Sigmoid colon (tissue), 7 donors: Measurements from ENCODE around the gene TLE6. TPM values are rescaled to one million over a fixed set of nuclear protein-coding genes. Genes with fewer than 3 reads are reported as not detected.

Experiments used
- DNase-seq: peaks from one replicate; pipeline ENCODE4 v3.0.0-alpha.2; 2019
- H3K27ac ChIP-seq, 4 donors: fragments of 200-600 bp; sonication (generic); one replicate each; pipeline ENCODE4 v1.5.1; 2016 to 2019; ENCODE audit warnings: mild to moderate bottlenecking in 1 of 4
- H3K27me3 ChIP-seq, 3 donors: fragments of 200-600 bp; sonication (generic); one replicate each; pipeline ENCODE4 v1.5.1; 2019; ENCODE audit warnings: mild to moderate bottlenecking in 1 of 3
- H3K36me3 ChIP-seq, 4 donors: fragments of 200-600 bp; sonication (generic); one replicate each; pipeline ENCODE4 v1.5.1; 2016 to 2019
- H3K4me1 ChIP-seq, 4 donors: fragments of 200-600 bp; sonication (generic); one replicate each; pipeline ENCODE4 v1.5.1; 2017 to 2019
- H3K4me3 ChIP-seq, 4 donors: fragments of 200-600 bp; sonication (generic); one replicate each; pipeline ENCODE4 v1.5.1; 2017 to 2019; ENCODE audit warnings: mild to moderate bottlenecking in 2 of 4, moderate library complexity in 1 of 4
- H3K9me3 ChIP-seq, 4 donors: fragments of 200-600 bp in 3 of 4; sonication (generic) in 3 of 4; one replicate each; pipeline versions ENCODE4 v1.5.1 to v1.6.1; 2013 to 2019
- CTCF ChIP-seq, 4 experiments: fragments of 450-650 bp in 3 of 4; fragments of 200-600 bp in 1 of 4; IDR thresholded peaks; one replicate each; pipeline ENCODE4 v1.5.1; 2016 to 2019; ENCODE audit warnings: antibody characterized with exemption in 4 of 4, mild to moderate bottlenecking in 3 of 4, moderate library complexity in 2 of 4
- EP300 ChIP-seq, 4 donors: sonication (generic); formaldehyde crosslinking; IDR thresholded peaks; one replicate each; pipeline ENCODE4 v1.6.1; 2017; ENCODE audit warnings: antibody characterized with exemption in 4 of 4
- POLR2A ChIP-seq, 2 donors: fragments of 450-650 bp; IDR thresholded peaks; one replicate each; pipeline ENCODE4 v1.6.1; 2016; ENCODE audit warnings: antibody characterized with exemption in 2 of 2, mild to moderate bottlenecking in 2 of 2, moderate library complexity in 2 of 2
- POLR2AphosphoS5 ChIP-seq, 4 donors: sonication (generic); formaldehyde crosslinking; IDR thresholded peaks; one replicate each; pipeline ENCODE4 v1.6.1; 2017; ENCODE audit warnings: antibody characterized with exemption in 4 of 4
- WGBS, 2 donors: extraction: QIAGEN DNeasy Blood & Tissue Kit; methylation state at CpG; one replicate each; pipeline ENCODE4 v1.1.7; 2013; 5-methylcytosine and 5-hydroxymethylcytosine counted together
- intact Hi-C: fragments of 100-400 bp; cut with DNase I; formaldehyde crosslinking; loops from one replicate; pipeline ENCODE4 v1.15.1; 2023
- polyA plus RNA-seq, 3 donors: library from polyadenylated mRNA; stranded (reverse); fragments of 200-250 nt; gene quantifications; one replicate each; pipeline ENCODE4 v1.2.3, GENCODE V29; 2013
- total RNA-seq, 4 donors: library from RNA; depleted of rRNA; stranded (reverse); fragments of >200 nt; gene quantifications; one replicate each; pipeline ENCODE4 v1.1.0, GENCODE V29; 2016
- donor health status: healthy with polysubstance abuse.
- donor health status: Bipolar disorder and iron deficiency.
- donor health status: healthy.

The TLE6 gene
- total and polyA plus RNA-seq, 7 donors: 0.71 to 7.2 (median 1.4) TPM; not detected in 1

- whole genome bisulfite sequencing, 2 donors: 11 to 22% methylated on average over 24 of the region's 24 CpGs
- Histone ChIP-seq H3K4me1 (peaks cover 0 to 26% (median 23%) of the 10 kb centered on the region in 4 donors), H3K36me3 (no peaks in the 10 kb centered on the region), H3K9me3 (no peaks in the 10 kb centered on the region), H3K27me3 (no peaks in the 10 kb centered on the region), H3K4me3 (peak overlapping the region; percentile 16 to 52 (median 44)), H3K27ac (peak overlapping the region; percentile 85 to 87 (median 86))
- TF ChIP-seq POLR2AphosphoS5 (IDR thresholded peaks at IDR 0.05) (peak; percentile 37 to 71 (median 56)), POLR2A (IDR thresholded peaks at IDR 0.05) (no peak)
- intact Hi-C loops: loop anchor here (1.0 to 5.0 kb wide), 2 partner anchors 64 to 78 kb away; no protein-coding TSS in a partner anchor
- DNase-seq: peak; percentile 86
Measured at GRCh38 chr19:2983351-2984214, 6.2 kb downstream of the TLE6 start.

GRCh38 chr19:2984215-2984528 lies 6.8 kb downstream of the TLE6 start:
- TF ChIP-seq POLR2A (IDR thresholded peaks at IDR 0.05) (no peak), POLR2AphosphoS5 (IDR thresholded peaks at IDR 0.05) (no peak), EP300 (IDR thresholded peaks at IDR 0.05) (no peak), CTCF (IDR thresholded peaks at IDR 0.05) (no peak)
- H3K27me3 ChIP-seq: no peaks in the 10 kb centered on the region
- peak overlapping the region; percentile 85 to 87 (median 86) for H3K27ac ChIP-seq
- no peak for DNase-seq
- peak overlapping the region; percentile 16 to 52 (median 44) for H3K4me3 ChIP-seq
- H3K9me3 ChIP-seq: no peaks in the 10 kb centered on the region
- H3K36me3 ChIP-seq: no peaks in the 10 kb centered on the region
- intact Hi-C loops: loop anchor here (5.0 kb wide), 1 partner anchor 63 kb away; no protein-coding TSS in a partner anchor
- H3K4me1 ChIP-seq: peaks cover 0 to 26% (median 23%) of the 10 kb centered on the region in 4 donors
- WGBS, 2 donors: 3 to 5% methylated on average over 14 of the region's 14 CpGs

- no peak for DNase-seq
- H3K36me3 ChIP-seq: no peaks in the 10 kb centered on the region
- H3K27ac ChIP-seq: no peak overlapping the region
- H3K4me3 ChIP-seq: no peak overlapping the region
- H3K9me3 ChIP-seq: no peaks in the 10 kb centered on the region
- no peak for TF ChIP-seq CTCF (IDR thresholded peaks at IDR 0.05)
- no peak for TF ChIP-seq EP300 (IDR thresholded peaks at IDR 0.05)
- no peak for TF ChIP-seq POLR2AphosphoS5 (IDR thresholded peaks at IDR 0.05)
- TF ChIP-seq POLR2A (IDR thresholded peaks at IDR 0.05): no peak
- WGBS, 2 donors: 47 to 77% methylated on average over 20 of the region's 20 CpGs
- no peaks in the 10 kb centered on the region for H3K27me3 ChIP-seq
- intact Hi-C loops: no loop called here
- H3K4me1 ChIP-seq: peaks cover 0 to 24% (median 23%) of the 10 kb centered on the region in 4 donors
Measured at GRCh38 chr19:2986951-2987524, 9.7 kb downstream of the TLE6 start.

- intact Hi-C loops: no loop called here
- TF ChIP-seq POLR2AphosphoS5 (IDR thresholded peaks at IDR 0.05): no peak
- no peak for TF ChIP-seq CTCF (IDR thresholded peaks at IDR 0.05)
- TF ChIP-seq EP300 (IDR thresholded peaks at IDR 0.05): no peak
- TF ChIP-seq POLR2A (IDR thresholded peaks at IDR 0.05): no peak
- H3K9me3 ChIP-seq: no peaks in the 10 kb centered on the region
- H3K27ac ChIP-seq: no peak overlapping the region
- no peaks in the 10 kb centered on the region for H3K27me3 ChIP-seq
- no peak overlapping the region for H3K4me3 ChIP-seq
- WGBS, 2 donors: 71 to 74% methylated on average over 12 of the region's 12 CpGs
- no peaks in the 10 kb centered on the region for H3K36me3 ChIP-seq
- no peak for DNase-seq
- H3K4me1 ChIP-seq: peaks cover 0 to 19% (median 17%) of the 10 kb centered on the region in 4 donors
Measured at GRCh38 chr19:2987797-2988196, 10.4 kb downstream of the TLE6 start.

GRCh38 chr19:2988568-2988967 lies 11.2 kb downstream of the TLE6 start:
- H3K36me3 ChIP-seq: no peaks in the 10 kb centered on the region
- no peak overlapping the region for H3K4me3 ChIP-seq
- no peak for TF ChIP-seq CTCF (IDR thresholded peaks at IDR 0.05)
- no peak for TF ChIP-seq POLR2AphosphoS5 (IDR thresholded peaks at IDR 0.05)
- no peaks in the 10 kb centered on the region for H3K9me3 ChIP-seq
- intact Hi-C loops: no loop called here
- no peaks in the 10 kb centered on the region for H3K27me3 ChIP-seq
- peaks cover 0 to 11% (median 10%) of the 10 kb centered on the region in 4 donors for H3K4me1 ChIP-seq
- H3K27ac ChIP-seq: no peak overlapping the region
- DNase-seq: no peak
- 92 to 96% methylated on average over 3 of the region's 3 CpGs for WGBS, 2 donors
